Measurements from ENCODE around the gene PRLR.

PRLR gene

GRCh38 chr5:35048910-35049309 is 181.4 kb downstream of the PRLR start:
- TF ChIP-seq RARB (CRISPR knock-in tag; IDR thresholded peaks at IDR 0.05) (no peak), ZC3H10 (CRISPR knock-in tag; IDR thresholded peaks at IDR 0.05) (no peak), ZNF565 (CRISPR knock-in tag; conservative IDR thresholded peaks at IDR 0.05; ENCODE audit: low read depth) (no peak), PATZ1 (CRISPR knock-in tag; IDR thresholded peaks at IDR 0.05; ENCODE audit: borderline replicate concordance) (no peak), CSDC2 (CRISPR knock-in tag; IDR thresholded peaks at IDR 0.05) (no peak), ZFP3 (CRISPR knock-in tag; IDR thresholded peaks at IDR 0.05) (no peak), ESRRG (CRISPR knock-in tag; IDR thresholded peaks at IDR 0.05) (no peak), ZNF70 (CRISPR knock-in tag; IDR thresholded peaks at IDR 0.05) (no peak)
- TF ChIP-seq, protein P1, sequence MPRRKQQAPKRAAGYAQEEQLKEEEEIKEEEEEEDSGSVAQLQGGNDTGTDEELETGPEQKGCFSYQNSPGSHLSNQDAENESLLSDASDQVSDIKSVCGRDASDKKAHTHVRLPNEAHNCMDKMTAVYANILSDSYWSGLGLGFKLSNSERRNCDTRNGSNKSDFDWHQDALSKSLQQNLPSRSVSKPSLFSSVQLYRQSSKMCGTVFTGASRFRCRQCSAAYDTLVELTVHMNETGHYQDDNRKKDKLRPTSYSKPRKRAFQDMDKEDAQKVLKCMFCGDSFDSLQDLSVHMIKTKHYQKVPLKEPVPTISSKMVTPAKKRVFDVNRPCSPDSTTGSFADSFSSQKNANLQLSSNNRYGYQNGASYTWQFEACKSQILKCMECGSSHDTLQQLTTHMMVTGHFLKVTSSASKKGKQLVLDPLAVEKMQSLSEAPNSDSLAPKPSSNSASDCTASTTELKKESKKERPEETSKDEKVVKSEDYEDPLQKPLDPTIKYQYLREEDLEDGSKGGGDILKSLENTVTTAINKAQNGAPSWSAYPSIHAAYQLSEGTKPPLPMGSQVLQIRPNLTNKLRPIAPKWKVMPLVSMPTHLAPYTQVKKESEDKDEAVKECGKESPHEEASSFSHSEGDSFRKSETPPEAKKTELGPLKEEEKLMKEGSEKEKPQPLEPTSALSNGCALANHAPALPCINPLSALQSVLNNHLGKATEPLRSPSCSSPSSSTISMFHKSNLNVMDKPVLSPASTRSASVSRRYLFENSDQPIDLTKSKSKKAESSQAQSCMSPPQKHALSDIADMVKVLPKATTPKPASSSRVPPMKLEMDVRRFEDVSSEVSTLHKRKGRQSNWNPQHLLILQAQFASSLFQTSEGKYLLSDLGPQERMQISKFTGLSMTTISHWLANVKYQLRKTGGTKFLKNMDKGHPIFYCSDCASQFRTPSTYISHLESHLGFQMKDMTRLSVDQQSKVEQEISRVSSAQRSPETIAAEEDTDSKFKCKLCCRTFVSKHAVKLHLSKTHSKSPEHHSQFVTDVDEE (CRISPR knock-in tag; IDR thresholded peaks at IDR 0.05): no peak

GRCh38 chr5:35047785-35048404 is 182.4 kb downstream of the PRLR start, which contains the start of gene AGXT2:
TSS of gene AGXT2 (minus strand) at chr5:35047949. CDS start at chr5:35047892, 57 bp downstream.
- TF ChIP-seq, protein P1 (CRISPR knock-in tag; IDR thresholded peaks at IDR 0.05): no peak
- TF ChIP-seq RARB (CRISPR knock-in tag; IDR thresholded peaks at IDR 0.05) (no peak), ZC3H10 (CRISPR knock-in tag; IDR thresholded peaks at IDR 0.05) (no peak), TOX (CRISPR knock-in tag; IDR thresholded peaks at IDR 0.05; ENCODE audit: borderline replicate concordance) (no peak), GLIS3 (CRISPR knock-in tag; IDR thresholded peaks at IDR 0.05) (no peak), ZNF565 (CRISPR knock-in tag; conservative IDR thresholded peaks at IDR 0.05; ENCODE audit: low read depth) (no peak), TCF4 (CRISPR knock-in tag; IDR thresholded peaks at IDR 0.05; ENCODE audit: borderline replicate concordance) (no peak), ISL1 (CRISPR knock-in tag; IDR thresholded peaks at IDR 0.05) (no peak), ESRRG (CRISPR knock-in tag; IDR thresholded peaks at IDR 0.05) (no peak), ARNTL (CRISPR knock-in tag; IDR thresholded peaks at IDR 0.05; ENCODE audit: borderline replicate concordance, low read depth) (no peak), ZFP30 (CRISPR knock-in tag; IDR thresholded peaks at IDR 0.05) (no peak)
- TF ChIP-seq, protein P2, sequence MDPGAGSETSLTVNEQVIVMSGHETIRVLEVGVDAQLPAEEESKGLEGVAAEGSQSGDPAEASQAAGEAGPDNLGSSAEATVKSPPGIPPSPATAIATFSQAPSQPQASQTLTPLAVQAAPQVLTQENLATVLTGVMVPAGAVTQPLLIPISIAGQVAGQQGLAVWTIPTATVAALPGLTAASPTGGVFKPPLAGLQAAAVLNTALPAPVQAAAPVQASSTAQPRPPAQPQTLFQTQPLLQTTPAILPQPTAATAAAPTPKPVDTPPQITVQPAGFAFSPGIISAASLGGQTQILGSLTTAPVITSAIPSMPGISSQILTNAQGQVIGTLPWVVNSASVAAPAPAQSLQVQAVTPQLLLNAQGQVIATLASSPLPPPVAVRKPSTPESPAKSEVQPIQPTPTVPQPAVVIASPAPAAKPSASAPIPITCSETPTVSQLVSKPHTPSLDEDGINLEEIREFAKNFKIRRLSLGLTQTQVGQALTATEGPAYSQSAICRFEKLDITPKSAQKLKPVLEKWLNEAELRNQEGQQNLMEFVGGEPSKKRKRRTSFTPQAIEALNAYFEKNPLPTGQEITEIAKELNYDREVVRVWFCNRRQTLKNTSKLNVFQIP (CRISPR knock-in tag; IDR thresholded peaks at IDR 0.05; ENCODE audit: borderline replicate concordance, low read depth): no peak
- ATAC-seq: no peak

More at GRCh38 chr5:35048910-35049309, 181.4 kb downstream of the PRLR start:
- ATAC-seq: no peak

GRCh38 chr5:35046774-35047173 is 183.5 kb downstream of the PRLR start:
- no peak for TF ChIP-seq ZC3H10 (CRISPR knock-in tag; IDR thresholded peaks at IDR 0.05)
- no peak for TF ChIP-seq ESRRG (CRISPR knock-in tag; IDR thresholded peaks at IDR 0.05)
- TF ChIP-seq PPARA (CRISPR knock-in tag; IDR thresholded peaks at IDR 0.05; ENCODE audit: borderline replicate concordance): no peak
- TF ChIP-seq RARB (CRISPR knock-in tag; IDR thresholded peaks at IDR 0.05): no peak
- no peak for TF ChIP-seq ZNF565 (CRISPR knock-in tag; conservative IDR thresholded peaks at IDR 0.05; ENCODE audit: low read depth)
- TF ChIP-seq GLIS3 (CRISPR knock-in tag; IDR thresholded peaks at IDR 0.05): no peak
- TF ChIP-seq, protein P2 (CRISPR knock-in tag; IDR thresholded peaks at IDR 0.05; ENCODE audit: borderline replicate concordance, low read depth): no peak
- no peak for TF ChIP-seq ZNF70 (CRISPR knock-in tag; IDR thresholded peaks at IDR 0.05)
- no peak for TF ChIP-seq TCF4 (CRISPR knock-in tag; IDR thresholded peaks at IDR 0.05; ENCODE audit: borderline replicate concordance)
- ATAC-seq: peak; percentile 67

Data from SK-N-SH treated with all-trans-retinoic acid at 6 μM for 48 hours (cell line).